ENCODE results near the gene FAM200B.

DNA sequence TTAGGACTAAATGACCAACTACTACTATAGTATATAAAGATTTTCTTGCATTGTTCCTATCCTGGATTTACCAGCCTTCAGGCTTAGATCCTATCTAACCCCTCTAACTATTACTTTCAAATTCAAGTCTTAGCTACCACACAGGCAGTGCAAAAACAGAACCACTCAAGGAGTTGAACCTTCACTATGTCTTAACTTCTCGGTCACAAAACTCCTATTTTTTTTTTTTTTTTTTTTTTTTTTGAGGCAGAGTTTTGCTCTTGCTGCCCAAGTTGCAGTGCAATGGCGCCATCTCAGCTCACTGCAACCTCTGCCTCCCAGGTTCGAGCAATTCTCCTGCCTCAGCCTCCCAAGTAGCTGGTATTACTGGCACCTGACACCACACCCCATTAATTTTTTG, 6.3 kb upstream of the FAM200B start:
- no peak for TF ChIP-seq CREB1 (CRISPR knock-in tag; IDR thresholded peaks at IDR 0.05; ENCODE audit: low read depth)
- TF ChIP-seq CTCF (conservative IDR thresholded peaks at IDR 0.05; ENCODE audit: low read depth in 2 of 2): peak in 1 of 2 experiments; percentile 22; a peak in 1 of 4 replicates
- TF ChIP-seq, protein P1, sequence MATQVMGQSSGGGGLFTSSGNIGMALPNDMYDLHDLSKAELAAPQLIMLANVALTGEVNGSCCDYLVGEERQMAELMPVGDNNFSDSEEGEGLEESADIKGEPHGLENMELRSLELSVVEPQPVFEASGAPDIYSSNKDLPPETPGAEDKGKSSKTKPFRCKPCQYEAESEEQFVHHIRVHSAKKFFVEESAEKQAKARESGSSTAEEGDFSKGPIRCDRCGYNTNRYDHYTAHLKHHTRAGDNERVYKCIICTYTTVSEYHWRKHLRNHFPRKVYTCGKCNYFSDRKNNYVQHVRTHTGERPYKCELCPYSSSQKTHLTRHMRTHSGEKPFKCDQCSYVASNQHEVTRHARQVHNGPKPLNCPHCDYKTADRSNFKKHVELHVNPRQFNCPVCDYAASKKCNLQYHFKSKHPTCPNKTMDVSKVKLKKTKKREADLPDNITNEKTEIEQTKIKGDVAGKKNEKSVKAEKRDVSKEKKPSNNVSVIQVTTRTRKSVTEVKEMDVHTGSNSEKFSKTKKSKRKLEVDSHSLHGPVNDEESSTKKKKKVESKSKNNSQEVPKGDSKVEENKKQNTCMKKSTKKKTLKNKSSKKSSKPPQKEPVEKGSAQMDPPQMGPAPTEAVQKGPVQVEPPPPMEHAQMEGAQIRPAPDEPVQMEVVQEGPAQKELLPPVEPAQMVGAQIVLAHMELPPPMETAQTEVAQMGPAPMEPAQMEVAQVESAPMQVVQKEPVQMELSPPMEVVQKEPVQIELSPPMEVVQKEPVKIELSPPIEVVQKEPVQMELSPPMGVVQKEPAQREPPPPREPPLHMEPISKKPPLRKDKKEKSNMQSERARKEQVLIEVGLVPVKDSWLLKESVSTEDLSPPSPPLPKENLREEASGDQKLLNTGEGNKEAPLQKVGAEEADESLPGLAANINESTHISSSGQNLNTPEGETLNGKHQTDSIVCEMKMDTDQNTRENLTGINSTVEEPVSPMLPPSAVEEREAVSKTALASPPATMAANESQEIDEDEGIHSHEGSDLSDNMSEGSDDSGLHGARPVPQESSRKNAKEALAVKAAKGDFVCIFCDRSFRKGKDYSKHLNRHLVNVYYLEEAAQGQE (IDR thresholded peaks at IDR 0.05; ENCODE audit: unreplicated experiment): no peak
- TF ChIP-seq EZH2 (IDR thresholded peaks at IDR 0.05; ENCODE audit: low read depth, unreplicated experiment): no peak
- TF ChIP-seq POLR2AphosphoS5 (IDR thresholded peaks at IDR 0.05; ENCODE audit: low read depth): no peak
- TF ChIP-seq JUNB (IDR thresholded peaks at IDR 0.05; ENCODE audit: unreplicated experiment): no peak
- TF ChIP-seq, protein P2, sequence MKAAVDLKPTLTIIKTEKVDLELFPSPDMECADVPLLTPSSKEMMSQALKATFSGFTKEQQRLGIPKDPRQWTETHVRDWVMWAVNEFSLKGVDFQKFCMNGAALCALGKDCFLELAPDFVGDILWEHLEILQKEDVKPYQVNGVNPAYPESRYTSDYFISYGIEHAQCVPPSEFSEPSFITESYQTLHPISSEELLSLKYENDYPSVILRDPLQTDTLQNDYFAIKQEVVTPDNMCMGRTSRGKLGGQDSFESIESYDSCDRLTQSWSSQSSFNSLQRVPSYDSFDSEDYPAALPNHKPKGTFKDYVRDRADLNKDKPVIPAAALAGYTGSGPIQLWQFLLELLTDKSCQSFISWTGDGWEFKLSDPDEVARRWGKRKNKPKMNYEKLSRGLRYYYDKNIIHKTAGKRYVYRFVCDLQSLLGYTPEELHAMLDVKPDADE (IDR thresholded peaks at IDR 0.05): no peak

Data from GM23338 (cell line).